ENCODE data around the gene VPS26B. TPM values are rescaled to one million over a fixed set of nuclear protein-coding genes. Genes with fewer than 3 reads are reported as not detected.

The VPS26B gene
- total RNA-seq, 1 donor from 2014 or later, result 26.9 TPM

GRCh38 chr11:134289789-134290188 is 65.3 kb downstream of the VPS26B start:
- DNase-seq (ENCODE audit: low read depth), result no peak
- no peaks in the 10 kb centered on the region for H3K36me3 ChIP-seq (ENCODE audit: control insufficient read depth, insufficient read depth, low read length)
- no peaks in the 10 kb centered on the region for H3K27me3 ChIP-seq (ENCODE audit: control insufficient read depth, insufficient read depth, low read length)
- no peak for TF ChIP-seq CTCF (IDR thresholded peaks at IDR 0.05; ENCODE audit: insufficient read depth, low read length, poor library complexity, severe bottlenecking)
- no peak overlapping the region for H3K4me3 ChIP-seq (ENCODE audit: low read depth, low read length)

- no peak overlapping the region for H3K4me3 ChIP-seq (ENCODE audit: low read depth, low read length)
- TF ChIP-seq CTCF (IDR thresholded peaks at IDR 0.05; ENCODE audit: insufficient read depth, low read length, poor library complexity, severe bottlenecking), result no peak
- no peaks in the 10 kb centered on the region for H3K36me3 ChIP-seq (ENCODE audit: control insufficient read depth, insufficient read depth, low read length)
- no peak for DNase-seq (ENCODE audit: low read depth)
- H3K27me3 ChIP-seq (ENCODE audit: control insufficient read depth, insufficient read depth, low read length), result no peaks in the 10 kb centered on the region
Measured at GRCh38 chr11:134290646-134291045, 66.2 kb downstream of the VPS26B start.

GRCh38 chr11:134291196-134291595 is 66.7 kb downstream of the VPS26B start:
- H3K4me3 ChIP-seq (ENCODE audit: low read depth, low read length), result no peak overlapping the region
- H3K36me3 ChIP-seq (ENCODE audit: control insufficient read depth, insufficient read depth, low read length), result no peaks in the 10 kb centered on the region
- TF ChIP-seq CTCF (IDR thresholded peaks at IDR 0.05; ENCODE audit: insufficient read depth, low read length, poor library complexity, severe bottlenecking), result no peak
- no peak for DNase-seq (ENCODE audit: low read depth)
- H3K27me3 ChIP-seq (ENCODE audit: control insufficient read depth, insufficient read depth, low read length), result no peaks in the 10 kb centered on the region

GRCh38 chr11:134292661-134293060 is 68.2 kb downstream of the VPS26B start:
- DNase-seq (ENCODE audit: low read depth), result no peak
- no peak overlapping the region for H3K4me3 ChIP-seq (ENCODE audit: low read depth, low read length)
- H3K36me3 ChIP-seq (ENCODE audit: control insufficient read depth, insufficient read depth, low read length), result no peaks in the 10 kb centered on the region
- no peak for TF ChIP-seq CTCF (IDR thresholded peaks at IDR 0.05; ENCODE audit: insufficient read depth, low read length, poor library complexity, severe bottlenecking)
- no peaks in the 10 kb centered on the region for H3K27me3 ChIP-seq (ENCODE audit: control insufficient read depth, insufficient read depth, low read length)

GRCh38 chr11:134293119-134294113 is 68.9 kb downstream of the VPS26B start:
- TF ChIP-seq CTCF (IDR thresholded peaks at IDR 0.05; ENCODE audit: insufficient read depth, low read length, poor library complexity, severe bottlenecking), result no peak
- no peak overlapping the region for H3K4me3 ChIP-seq (ENCODE audit: low read depth, low read length)
- no peaks in the 10 kb centered on the region for H3K27me3 ChIP-seq (ENCODE audit: control insufficient read depth, insufficient read depth, low read length)
- DNase-seq (ENCODE audit: low read depth), result no peak
- no peaks in the 10 kb centered on the region for H3K36me3 ChIP-seq (ENCODE audit: control insufficient read depth, insufficient read depth, low read length)
